Stimulated activated CD8-positive, alpha-beta memory T cell treated with anti-CD3 and anti-CD28 coated beads, Interleukin-12 subunit alpha, Interleukin-12 subunit beta, amount 100 ng/mL, for 4 hours (primary cell): Measurements from ENCODE around the gene RASGRP4.
"Not testable (repeated sequence)": the region's sequence is repeated elsewhere in the genome, so short reads cannot be mapped to it uniquely, and the experiment has no call there.

Source experiments
- DNase-seq: peaks from one replicate; pipeline ENCODE4 v3.0.0-alpha.2; 2020; ENCODE audit warnings: low read depth

The RASGRP4 gene

DNA sequence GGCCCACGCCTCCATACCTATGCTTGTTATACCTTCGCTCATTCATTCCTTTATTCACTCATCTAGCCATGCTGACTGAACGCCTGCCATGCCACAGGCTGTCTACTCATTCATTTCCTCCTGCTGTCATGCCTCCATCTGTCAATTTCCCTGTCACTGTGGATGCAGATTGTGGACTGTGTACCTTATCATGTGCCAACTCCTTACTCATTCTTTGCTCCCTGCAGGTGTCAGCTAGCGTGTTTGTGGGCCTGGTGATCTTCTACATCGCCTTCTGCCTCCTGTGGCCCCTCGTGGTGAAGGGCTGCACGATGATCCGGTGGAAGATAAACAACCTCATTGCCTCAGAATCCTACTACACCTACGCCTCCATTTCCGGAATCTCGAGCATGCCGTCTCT is 55.7 kb downstream of the RASGRP4 start:
- DNase-seq = no peak

DNA sequence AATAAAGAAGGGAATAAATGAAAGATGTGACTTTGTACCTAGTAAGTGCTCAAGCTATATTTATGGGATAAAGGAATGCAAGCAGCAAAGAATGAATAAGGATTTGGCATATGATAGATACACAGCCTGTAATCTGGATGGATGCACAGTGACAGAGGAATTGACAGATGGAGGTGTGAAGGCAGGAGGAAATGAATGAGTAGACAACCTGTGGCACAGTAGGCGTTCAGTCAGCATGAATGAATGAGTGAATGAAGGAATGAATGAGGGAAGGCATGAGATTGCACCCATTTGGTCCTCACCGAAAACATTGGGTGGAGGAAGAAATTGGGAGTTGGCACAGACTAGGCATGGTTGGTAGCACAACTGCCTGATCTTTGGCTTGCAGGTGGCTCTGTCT is 56.4 kb downstream of the RASGRP4 start:
- no peak for DNase-seq

DNA sequence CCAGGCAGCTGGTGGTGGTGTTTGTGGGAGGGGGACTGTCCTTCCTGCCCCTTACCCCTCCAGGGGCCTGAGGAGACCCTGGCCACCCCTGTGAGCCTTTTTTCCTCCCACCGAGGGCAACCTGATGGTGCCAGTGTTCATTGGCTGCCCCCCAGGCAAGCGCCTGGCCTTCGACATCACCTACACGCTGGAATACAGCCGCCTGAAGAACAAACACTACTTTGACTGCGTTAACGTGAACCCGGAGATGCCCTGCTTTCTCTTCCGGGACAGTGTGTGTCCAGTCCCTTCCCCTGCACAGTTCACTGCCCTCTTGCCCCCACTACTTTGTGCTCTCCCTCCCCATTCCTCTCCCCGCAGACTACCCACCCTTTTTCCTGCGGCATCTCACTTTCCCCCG is 59.0 kb downstream of the RASGRP4 start:
- DNase-seq = no peak

DNA sequence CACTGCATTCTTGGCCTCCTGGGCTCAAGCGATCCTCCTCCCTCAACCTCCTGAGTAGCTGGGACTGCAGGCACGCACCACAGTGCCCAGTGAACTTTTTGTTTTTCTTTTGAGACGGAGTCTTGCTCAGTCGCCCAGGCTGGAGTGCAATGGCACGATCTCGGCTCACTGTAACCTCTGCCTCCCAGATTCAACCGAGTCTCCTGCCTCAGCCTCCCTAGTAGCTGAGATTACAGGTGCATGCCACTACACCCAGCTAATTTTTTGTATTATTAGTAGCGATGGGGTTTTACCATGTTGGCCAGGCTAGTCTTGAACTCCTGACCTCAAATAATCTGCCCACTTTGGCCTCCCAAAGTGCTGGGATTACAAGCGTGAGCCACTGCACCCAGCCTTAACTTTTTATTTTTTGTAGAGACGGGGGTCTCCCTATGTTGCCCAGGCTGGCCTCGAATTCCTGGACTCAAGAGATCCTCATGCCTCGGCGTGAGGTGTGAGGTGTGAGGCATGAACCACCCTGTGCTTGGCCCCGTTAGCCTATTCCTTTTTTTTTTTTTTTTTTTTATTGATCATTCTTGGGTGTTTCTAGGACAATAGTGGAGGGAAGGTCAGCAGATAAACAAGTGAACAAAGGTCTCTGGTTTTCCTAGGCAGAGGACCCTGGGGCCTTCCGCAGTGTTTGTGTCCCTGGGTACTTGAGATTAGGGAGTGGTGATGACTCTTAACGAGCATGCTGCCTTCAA is 62.9 kb downstream of the RASGRP4 start:
- not testable (repeated sequence) for DNase-seq

DNA sequence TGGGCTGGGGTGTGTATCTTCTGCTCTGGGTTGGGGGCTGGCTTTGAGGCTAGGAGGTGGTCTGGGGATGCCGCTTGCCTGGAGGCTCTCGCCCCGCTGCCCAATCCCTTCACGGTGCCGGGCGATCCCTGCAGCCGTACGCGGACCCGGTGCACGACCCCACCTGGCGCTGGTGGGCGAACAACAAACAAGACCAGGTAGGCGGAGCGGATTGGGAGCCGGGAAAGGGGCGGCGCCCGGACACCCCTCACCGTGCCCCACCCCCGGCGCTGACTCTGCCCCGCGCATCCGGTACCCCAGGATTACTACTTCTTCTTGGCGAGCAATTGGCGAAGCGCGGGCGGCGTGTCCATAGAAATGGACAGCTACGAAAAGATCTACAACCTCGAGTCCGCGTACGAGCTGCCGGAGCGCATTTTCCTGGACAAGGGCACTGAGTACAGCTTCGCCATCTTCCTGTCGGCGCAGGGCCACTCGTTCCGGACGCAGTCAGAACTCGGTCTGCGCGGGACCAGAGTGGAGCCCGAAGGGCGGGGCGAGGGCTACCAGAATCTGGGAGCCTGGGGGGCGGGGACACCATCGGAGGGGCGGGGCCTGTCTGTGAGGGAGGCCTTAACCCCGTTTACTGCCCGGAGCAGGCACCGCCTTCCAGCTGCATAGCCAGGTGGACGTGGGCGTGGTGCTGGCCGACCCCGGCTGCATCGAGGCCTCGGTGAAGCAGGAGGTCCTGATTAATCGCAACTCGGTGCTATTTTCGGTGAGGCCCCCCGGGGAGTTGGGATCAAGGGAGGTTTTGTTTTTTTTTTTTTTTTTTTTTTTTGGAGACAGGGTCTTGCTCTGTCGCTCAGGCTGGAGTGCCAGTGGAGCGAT is 63.7 kb downstream of the RASGRP4 start:
- peak; percentile 32 for DNase-seq

DNA sequence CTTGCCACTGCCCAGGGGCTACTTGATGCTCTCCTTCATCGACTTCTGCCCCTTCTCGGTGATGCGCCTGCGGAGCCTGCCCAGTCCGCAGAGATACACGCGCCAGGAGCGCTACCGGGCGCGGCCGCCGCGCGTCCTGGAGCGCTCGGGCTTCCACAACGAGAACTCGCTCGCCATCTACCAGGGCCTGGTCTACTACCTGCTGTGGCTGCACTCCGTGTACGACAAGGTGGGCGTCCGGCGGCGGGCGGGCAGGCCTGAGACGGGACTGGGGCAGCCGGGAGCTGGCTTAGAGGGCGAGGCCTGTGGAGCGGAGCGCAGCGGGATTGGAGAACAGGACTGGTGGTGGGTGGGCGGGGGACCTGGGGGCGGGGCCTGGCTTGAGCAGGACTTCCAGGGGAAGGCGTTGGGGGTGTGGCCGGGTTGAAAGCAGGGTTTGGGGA is 64.4 kb downstream of the RASGRP4 start:
- peak; percentile 39 for DNase-seq

DNA sequence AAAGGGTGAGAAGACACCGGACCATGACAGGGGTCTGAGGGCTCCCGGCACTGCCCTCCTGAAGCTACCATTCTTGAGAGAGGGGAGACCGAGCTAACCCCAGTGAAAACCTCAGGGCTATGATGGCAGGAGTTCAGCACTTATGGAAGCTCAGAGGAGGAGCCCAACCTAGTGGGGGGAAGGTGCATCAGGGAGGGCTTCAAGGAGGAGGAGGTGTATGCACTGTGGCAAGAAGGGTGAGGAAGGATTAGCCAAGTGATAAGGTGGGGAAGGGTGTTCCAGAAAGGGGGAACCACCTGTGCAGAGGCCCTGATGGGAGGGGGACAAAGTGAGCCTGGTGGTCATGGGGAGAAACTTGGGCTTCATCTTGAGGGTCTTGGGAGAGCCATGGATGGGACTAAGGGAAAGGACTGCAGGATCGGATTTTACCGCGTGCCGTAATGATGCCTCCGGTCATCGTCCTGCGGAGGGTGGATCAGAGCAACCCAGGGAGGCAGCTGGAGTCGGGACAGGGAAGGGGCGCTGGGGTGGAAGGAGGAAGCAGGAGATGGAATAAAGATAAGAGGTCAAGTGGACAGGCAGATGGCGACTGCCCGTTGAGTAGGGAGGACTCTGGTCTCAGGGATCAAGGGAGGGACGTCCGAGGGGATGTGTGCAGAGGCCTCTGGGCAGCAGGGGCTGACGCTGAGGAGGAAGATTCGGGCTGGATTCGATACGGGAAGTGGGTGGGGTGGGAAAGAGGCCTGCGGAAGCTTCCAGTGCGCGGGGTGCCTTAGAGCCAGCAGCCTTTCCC is 65.0 kb downstream of the RASGRP4 start:
- no peak for DNase-seq

DNA sequence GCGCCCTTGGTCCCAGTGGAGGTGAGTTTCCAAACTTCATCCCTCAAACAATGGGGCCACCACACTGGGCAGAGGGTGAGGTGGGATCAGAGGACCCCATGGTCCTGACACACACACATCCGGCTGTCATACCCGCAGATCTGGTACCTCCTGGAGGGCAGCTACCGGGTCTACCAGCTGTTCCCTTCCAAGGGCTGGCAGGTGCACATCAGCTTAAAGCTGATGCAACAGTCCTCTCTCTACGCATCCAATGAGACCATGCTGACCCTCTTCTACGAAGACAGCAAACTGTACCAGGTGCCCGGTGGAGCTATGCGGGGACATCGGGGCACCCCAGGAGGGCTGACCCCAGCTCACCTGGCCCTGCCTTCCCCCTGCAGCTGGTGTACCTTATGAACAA is 65.7 kb downstream of the RASGRP4 start:
- no peak for DNase-seq

DNA sequence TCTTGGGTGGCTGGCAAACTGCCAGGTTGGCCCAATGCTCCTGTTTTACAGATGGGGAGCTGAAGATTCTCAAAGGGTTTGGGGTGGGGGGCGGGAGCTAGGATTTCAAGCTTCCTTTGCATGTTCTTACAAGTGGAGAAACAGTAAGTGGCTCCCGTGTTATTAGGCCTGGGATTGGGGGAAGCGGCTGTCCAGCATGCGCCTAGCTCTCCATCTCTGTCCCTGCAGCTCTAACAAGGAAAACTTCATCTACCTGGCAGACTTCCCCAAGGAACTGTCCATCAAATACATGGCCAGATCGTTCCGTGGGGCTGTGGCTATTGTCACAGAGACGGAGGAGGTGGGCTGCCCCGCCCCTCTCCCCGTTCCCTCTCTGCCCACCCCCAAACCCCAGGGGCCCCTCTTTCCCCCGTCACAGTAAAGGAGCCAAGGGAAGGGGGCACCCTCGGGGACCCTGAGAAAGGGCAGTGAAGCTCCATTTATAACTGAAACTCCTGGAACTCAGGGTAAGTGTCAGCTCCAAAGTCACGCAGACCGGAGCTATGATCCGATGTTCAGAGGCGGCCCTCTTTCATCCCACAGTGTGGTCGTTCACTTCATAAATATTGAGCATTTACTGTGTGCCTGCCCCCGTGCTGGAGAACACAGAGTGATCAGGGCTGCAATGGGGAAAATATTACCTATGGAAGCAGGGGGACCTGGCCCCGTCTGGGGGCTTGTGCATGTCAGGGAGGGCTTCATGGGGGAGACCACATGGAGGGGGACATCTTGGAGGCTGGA is 66.6 kb downstream of the RASGRP4 start:
- no peak for DNase-seq
